WERI-Rb-1 (cell line): ENCODE data around the gene PHACTR1.

ENCODE experiments used
- DNase-seq: peaks from one replicate; pipeline ENCODE4 v3.0.0-alpha.2; 2020
- H3K27ac ChIP-seq: fragments of 250-450 bp; sonication (Bioruptor Pico); 2 replicates; pipeline ENCODE4 v1.5.1; 2020; ENCODE audit warnings: mild to moderate bottlenecking, moderate library complexity
- H3K27me3 ChIP-seq: fragments of 250-450 bp; sonication (Bioruptor Pico); 2 replicates; pipeline ENCODE4 v1.5.1; 2021; ENCODE audit warnings: mild to moderate bottlenecking, low read depth, moderate library complexity; ENCODE audit not compliant: insufficient read depth, severe bottlenecking
- H3K36me3 ChIP-seq: fragments of 250-450 bp; sonication (Bioruptor Pico); 2 replicates; pipeline ENCODE4 v1.5.1; 2020; ENCODE audit warnings: mild to moderate bottlenecking, moderate library complexity
- H3K4me3 ChIP-seq: 2 replicates; pipeline ENCODE4 v1.5.1; 2011; ENCODE audit warnings: low read depth, mild to moderate bottlenecking, control low read depth, low read length
- H3K9me3 ChIP-seq: fragments of 250-450 bp; sonication (Bioruptor Pico); 2 replicates; pipeline ENCODE4 v1.5.1; 2021; ENCODE audit warnings: mild to moderate bottlenecking, moderate library complexity; ENCODE audit not compliant: severe bottlenecking
- TF ChIP-seq, protein P1 (sequence below): IDR thresholded peaks from 2 replicates; pipeline ENCODE4 v1.5.1; 2011; ENCODE audit warnings: low read depth, mild to moderate bottlenecking, control low read depth, inconsistent platforms, low read length

PHACTR1 gene

DNA sequence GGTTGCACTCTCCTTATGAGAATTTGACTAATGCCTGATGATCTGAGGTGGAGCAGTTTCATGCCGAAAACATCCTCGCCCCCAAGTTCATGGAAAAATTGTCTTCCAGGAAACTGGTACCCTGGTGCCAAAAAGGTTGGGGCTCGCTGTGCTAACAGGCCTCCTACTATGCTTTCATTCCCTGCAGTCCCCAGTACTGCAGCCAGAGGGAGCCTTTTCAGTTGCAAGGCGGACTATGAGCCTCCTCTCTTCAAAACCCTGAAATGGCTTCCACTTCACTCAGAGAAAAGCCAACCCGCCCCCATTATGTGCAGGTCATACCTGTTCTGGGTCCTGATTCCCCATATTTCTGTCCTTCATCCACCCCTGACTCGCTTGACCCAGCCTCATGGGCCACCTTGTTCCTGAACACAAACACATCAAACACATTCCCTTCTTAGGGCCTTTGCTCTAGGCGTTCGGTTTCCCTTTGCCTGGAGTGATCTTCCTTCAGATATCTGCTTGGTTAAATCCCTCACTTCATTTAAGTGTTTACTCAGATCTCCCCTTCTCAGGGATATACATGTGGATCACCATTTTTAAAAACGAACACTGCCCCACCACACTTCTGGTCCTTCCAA lies 173.7 kb downstream of the PHACTR1 start:
- Histone ChIP-seq H3K4me3 (no peak overlapping the region), H3K27ac (no peak overlapping the region), H3K27me3 (no peaks in the 10 kb centered on the region), H3K36me3 (no peaks in the 10 kb centered on the region), H3K9me3 (peaks cover 9% of the 10 kb centered on the region)
- TF ChIP-seq, protein P1, sequence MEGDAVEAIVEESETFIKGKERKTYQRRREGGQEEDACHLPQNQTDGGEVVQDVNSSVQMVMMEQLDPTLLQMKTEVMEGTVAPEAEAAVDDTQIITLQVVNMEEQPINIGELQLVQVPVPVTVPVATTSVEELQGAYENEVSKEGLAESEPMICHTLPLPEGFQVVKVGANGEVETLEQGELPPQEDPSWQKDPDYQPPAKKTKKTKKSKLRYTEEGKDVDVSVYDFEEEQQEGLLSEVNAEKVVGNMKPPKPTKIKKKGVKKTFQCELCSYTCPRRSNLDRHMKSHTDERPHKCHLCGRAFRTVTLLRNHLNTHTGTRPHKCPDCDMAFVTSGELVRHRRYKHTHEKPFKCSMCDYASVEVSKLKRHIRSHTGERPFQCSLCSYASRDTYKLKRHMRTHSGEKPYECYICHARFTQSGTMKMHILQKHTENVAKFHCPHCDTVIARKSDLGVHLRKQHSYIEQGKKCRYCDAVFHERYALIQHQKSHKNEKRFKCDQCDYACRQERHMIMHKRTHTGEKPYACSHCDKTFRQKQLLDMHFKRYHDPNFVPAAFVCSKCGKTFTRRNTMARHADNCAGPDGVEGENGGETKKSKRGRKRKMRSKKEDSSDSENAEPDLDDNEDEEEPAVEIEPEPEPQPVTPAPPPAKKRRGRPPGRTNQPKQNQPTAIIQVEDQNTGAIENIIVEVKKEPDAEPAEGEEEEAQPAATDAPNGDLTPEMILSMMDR: peak; percentile 88
- DNase-seq: peak; percentile 56

- TF ChIP-seq, protein P1: no peak
- peaks cover 9% of the 10 kb centered on the region for H3K9me3 ChIP-seq
- no peak overlapping the region for H3K4me3 ChIP-seq
- no peak overlapping the region for H3K27ac ChIP-seq
- H3K27me3 ChIP-seq: no peaks in the 10 kb centered on the region
- no peak for DNase-seq
- H3K36me3 ChIP-seq: no peaks in the 10 kb centered on the region
Observed at GRCh38 chr6:12891595-12891994, 175.0 kb downstream of the PHACTR1 start.

- H3K27me3 ChIP-seq: no peaks in the 10 kb centered on the region
- H3K9me3 ChIP-seq: peaks cover 9% of the 10 kb centered on the region
- no peak overlapping the region for H3K27ac ChIP-seq
- H3K36me3 ChIP-seq: no peaks in the 10 kb centered on the region
- DNase-seq: no peak
- TF ChIP-seq, protein P1: no peak
- no peak overlapping the region for H3K4me3 ChIP-seq
Observed at GRCh38 chr6:12892151-12892550, 175.6 kb downstream of the PHACTR1 start.

- DNase-seq: no peak
- Histone ChIP-seq H3K9me3 (peaks cover 9% of the 10 kb centered on the region), H3K4me3 (no peak overlapping the region), H3K36me3 (no peaks in the 10 kb centered on the region), H3K27ac (no peak overlapping the region), H3K27me3 (no peaks in the 10 kb centered on the region)
- TF ChIP-seq, protein P1: no peak
Observed at GRCh38 chr6:12893036-12893435, 176.5 kb downstream of the PHACTR1 start.

- H3K27me3 ChIP-seq: no peaks in the 10 kb centered on the region
- peaks cover 9% of the 10 kb centered on the region for H3K9me3 ChIP-seq
- no peak for DNase-seq
- no peaks in the 10 kb centered on the region for H3K36me3 ChIP-seq
- no peak overlapping the region for H3K4me3 ChIP-seq
- TF ChIP-seq, protein P1: no peak
- H3K27ac ChIP-seq: no peak overlapping the region
Observed at GRCh38 chr6:12895721-12896120, 179.2 kb downstream of the PHACTR1 start.

- TF ChIP-seq, protein P1: no peak
- H3K9me3 ChIP-seq: peaks cover 8% of the 10 kb centered on the region
- no peak overlapping the region for H3K4me3 ChIP-seq
- no peak overlapping the region for H3K27ac ChIP-seq
- no peaks in the 10 kb centered on the region for H3K27me3 ChIP-seq
- DNase-seq: no peak
- H3K36me3 ChIP-seq: no peaks in the 10 kb centered on the region
Observed at GRCh38 chr6:12896208-12896733, 179.7 kb downstream of the PHACTR1 start.
